ENCODE measurements around the gene HPS1. TPM values are rescaled to one million over a fixed set of nuclear protein-coding genes. Genes with fewer than 3 reads are reported as not detected.

The HPS1 gene
- total RNA-seq, 1 experiment from 2014 or later: 47.4 TPM

GRCh38 chr10:98456686-98457482 is 10.1 kb upstream of the HPS1 start:
- H3K79me2 ChIP-seq (ENCODE audit: insufficient read depth, low read length): no peaks in the 10 kb centered on the region
- H4K91ac ChIP-seq (ENCODE audit: insufficient read length, low read depth, low read length): no peak overlapping the region

More at GRCh38 chr10:98456686-98457482, 10.1 kb upstream of the HPS1 start:
- no peak overlapping the region for H3K18ac ChIP-seq (ENCODE audit: insufficient read length, low read depth, low read length)
- H3K79me1 ChIP-seq (ENCODE audit: insufficient read depth, low read depth, low read length, poor library complexity, severe bottlenecking): no peaks in the 10 kb centered on the region
- H3K23ac ChIP-seq (ENCODE audit: insufficient read length, low read depth, low read length): no peak overlapping the region
- H3K4me1 Mint-ChIP-seq: peaks cover 43% of the 10 kb centered on the region in 2 experiments
- no peak overlapping the region for H2BK12ac ChIP-seq (ENCODE audit: insufficient read length, low read depth, low read length)
- no peak overlapping the region for H3K9ac ChIP-seq (ENCODE audit: extremely low read depth, insufficient read length, low read length)
- no peaks in the 10 kb centered on the region for H3K9me3 ChIP-seq (ENCODE audit: control insufficient read depth, low read depth, low read length)
- no peak overlapping the region for H2BK120ac ChIP-seq (ENCODE audit: low read depth, low read length, poor library complexity, severe bottlenecking)
- TF ChIP-seq, protein P1, sequence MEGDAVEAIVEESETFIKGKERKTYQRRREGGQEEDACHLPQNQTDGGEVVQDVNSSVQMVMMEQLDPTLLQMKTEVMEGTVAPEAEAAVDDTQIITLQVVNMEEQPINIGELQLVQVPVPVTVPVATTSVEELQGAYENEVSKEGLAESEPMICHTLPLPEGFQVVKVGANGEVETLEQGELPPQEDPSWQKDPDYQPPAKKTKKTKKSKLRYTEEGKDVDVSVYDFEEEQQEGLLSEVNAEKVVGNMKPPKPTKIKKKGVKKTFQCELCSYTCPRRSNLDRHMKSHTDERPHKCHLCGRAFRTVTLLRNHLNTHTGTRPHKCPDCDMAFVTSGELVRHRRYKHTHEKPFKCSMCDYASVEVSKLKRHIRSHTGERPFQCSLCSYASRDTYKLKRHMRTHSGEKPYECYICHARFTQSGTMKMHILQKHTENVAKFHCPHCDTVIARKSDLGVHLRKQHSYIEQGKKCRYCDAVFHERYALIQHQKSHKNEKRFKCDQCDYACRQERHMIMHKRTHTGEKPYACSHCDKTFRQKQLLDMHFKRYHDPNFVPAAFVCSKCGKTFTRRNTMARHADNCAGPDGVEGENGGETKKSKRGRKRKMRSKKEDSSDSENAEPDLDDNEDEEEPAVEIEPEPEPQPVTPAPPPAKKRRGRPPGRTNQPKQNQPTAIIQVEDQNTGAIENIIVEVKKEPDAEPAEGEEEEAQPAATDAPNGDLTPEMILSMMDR (conservative IDR thresholded peaks at IDR 0.05): no peak
- H3K4me3 Mint-ChIP-seq: no peak overlapping the region; a peak in 1 of 5 replicates
- no peaks in the 10 kb centered on the region for H4K20me1 ChIP-seq (ENCODE audit: control insufficient read depth, insufficient read depth, insufficient read length)
- H3K27ac Mint-ChIP-seq: peak overlapping the region; percentile 28 to 68 (median 44); a peak in 4 of 7 replicates
- no peaks in the 10 kb centered on the region for H3K23me2 ChIP-seq (ENCODE audit: insufficient read length, low read depth, low read length, poor library complexity, severe bottlenecking)
- no peaks in the 10 kb centered on the region for H3K27me3 ChIP-seq (ENCODE audit: insufficient read depth, low read length)
- no peak overlapping the region for H2AFZ ChIP-seq (ENCODE audit: low read length)
- no peaks in the 10 kb centered on the region for H3K27me3 Mint-ChIP-seq (ENCODE audit: low read depth)
- no peaks in the 10 kb centered on the region; the same call in 1 of the 2 replicates for H3K4me1 ChIP-seq (ENCODE audit: insufficient read depth, low read length)
- no peak overlapping the region for H3T11ph ChIP-seq (ENCODE audit: low read length)
- no peak overlapping the region for H3K4me2 ChIP-seq (ENCODE audit: insufficient read depth, insufficient read length, low read length)
- no peak overlapping the region for H2AK5ac ChIP-seq (ENCODE audit: insufficient read length, low read length)
- H4K5ac ChIP-seq (ENCODE audit: insufficient read length, low read depth, low read length): no peak overlapping the region
- no peak overlapping the region for H2BK5ac ChIP-seq (ENCODE audit: insufficient read length, low read length)
- no peaks in the 10 kb centered on the region for H3K36me3 Mint-ChIP-seq (ENCODE audit: insufficient read depth in 1 of 3, low read depth in 3 of 3)
- H3K9me3 Mint-ChIP-seq: no peaks in the 10 kb centered on the region
- H3K14ac ChIP-seq (ENCODE audit: insufficient read depth, low read length): no peak overlapping the region
- WGBS (ENCODE audit: extremely low coverage, insufficient read length, low lambda C conversion rate): no CpG with 5 or more reads among the region's 12 CpGs
- no peak overlapping the region for H3K4ac ChIP-seq (ENCODE audit: low read depth, low read length)
- no peak overlapping the region for H4K8ac ChIP-seq (replicated peaks; ENCODE audit: insufficient read length, low read depth, low read length)
- no peak overlapping the region for H2BK15ac ChIP-seq (ENCODE audit: low read depth, low read length)
- no peak overlapping the region for H3K27ac ChIP-seq (ENCODE audit: insufficient read length, low read depth, low read length)
- no peak overlapping the region for H2BK20ac ChIP-seq (ENCODE audit: low read depth, low read length, poor library complexity, severe bottlenecking)
- no peak overlapping the region for H3K56ac ChIP-seq (ENCODE audit: insufficient read length, low read depth, low read length)
- DNase-seq: no peak
